ENCODE measurements around the gene SEMA3D. TPM values are rescaled to one million over a fixed set of nuclear protein-coding genes. Genes with fewer than 3 reads are reported as not detected.
A peak's percentile ranks its signal among the peaks of the same experiment; 100 is the strongest.

Gene SEMA3D
- total RNA-seq, 2 donors from 2014 or later, result 1.4 to 1.5 TPM

DNA sequence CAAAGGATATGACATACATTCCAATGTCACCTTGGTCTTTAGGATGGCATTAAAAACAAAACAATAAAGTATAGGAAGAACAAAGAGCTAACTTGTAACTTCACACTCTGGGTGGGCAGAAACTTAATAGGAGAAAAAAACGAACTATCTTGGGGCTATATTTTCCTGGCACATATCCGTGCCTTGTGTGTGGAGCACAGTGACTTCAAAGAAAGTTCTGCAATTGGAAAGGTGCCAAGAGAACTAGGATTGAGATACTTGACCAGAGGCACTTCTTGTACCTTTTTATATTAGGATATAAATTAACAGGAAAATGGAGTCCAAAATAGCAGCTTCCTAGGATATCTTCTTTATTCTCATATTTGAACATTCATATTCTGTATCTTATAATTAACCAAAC is 148.4 kb downstream of the SEMA3D start:
- no peaks in the 10 kb centered on the region for H3K4me1 ChIP-seq
- DNase-seq (ENCODE audit: low spot score), result no peak

DNA sequence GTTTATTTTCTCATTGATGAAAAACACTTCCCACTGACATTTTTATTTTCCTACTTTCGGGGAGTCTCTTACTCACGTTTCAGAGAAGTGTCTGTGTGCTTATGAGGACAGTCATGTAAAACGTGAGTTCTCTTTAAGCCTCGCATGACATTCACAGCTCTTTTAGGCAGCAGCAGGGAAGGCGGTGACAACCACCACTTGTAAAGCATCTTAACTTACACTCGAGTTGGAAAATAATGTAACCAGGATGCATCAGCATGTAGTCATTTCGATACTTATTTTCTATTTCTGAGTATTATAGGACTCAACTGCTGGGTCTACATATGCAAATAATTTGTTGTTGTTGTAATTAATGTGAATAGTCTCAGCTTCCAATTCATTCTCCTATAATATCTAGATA is 153.6 kb downstream of the SEMA3D start:
- no peak overlapping the region for H3K27ac ChIP-seq
- H3K27me3 ChIP-seq, result no peaks in the 10 kb centered on the region
- DNase-seq (ENCODE audit: low spot score), result no peak
- no peaks in the 10 kb centered on the region for H3K9me3 ChIP-seq
- no peak for TF ChIP-seq CTCF (IDR thresholded peaks at IDR 0.05)
- H3K4me3 ChIP-seq, result no peak overlapping the region
- no peaks in the 10 kb centered on the region for H3K4me1 ChIP-seq
- no peaks in the 10 kb centered on the region for H3K36me3 ChIP-seq

More for the DNA sequence above, 148.4 kb downstream of the SEMA3D start:
- H3K27ac ChIP-seq, result no peak overlapping the region
- no peaks in the 10 kb centered on the region for H3K27me3 ChIP-seq
- H3K36me3 ChIP-seq, result no peaks in the 10 kb centered on the region
- TF ChIP-seq CTCF (IDR thresholded peaks at IDR 0.05), result no peak
- no peaks in the 10 kb centered on the region for H3K9me3 ChIP-seq
- no peak overlapping the region for H3K4me3 ChIP-seq

GRCh38 chr7:85031475-85031874 is 155.4 kb downstream of the SEMA3D start:
- H3K27ac ChIP-seq, result no peak overlapping the region
- DNase-seq (ENCODE audit: low spot score), result no peak
- H3K36me3 ChIP-seq, result no peaks in the 10 kb centered on the region
- no peak overlapping the region for H3K4me3 ChIP-seq
- no peaks in the 10 kb centered on the region for H3K9me3 ChIP-seq
- H3K4me1 ChIP-seq, result no peaks in the 10 kb centered on the region
- H3K27me3 ChIP-seq, result no peaks in the 10 kb centered on the region
- no peak for TF ChIP-seq CTCF (IDR thresholded peaks at IDR 0.05)

- H3K27me3 ChIP-seq, result no peaks in the 10 kb centered on the region
- H3K27ac ChIP-seq, result no peak overlapping the region
- no peaks in the 10 kb centered on the region for H3K36me3 ChIP-seq
- no peak overlapping the region for H3K4me3 ChIP-seq
- no peak for DNase-seq (ENCODE audit: low spot score)
- no peaks in the 10 kb centered on the region for H3K9me3 ChIP-seq
- no peaks in the 10 kb centered on the region for H3K4me1 ChIP-seq
- TF ChIP-seq CTCF (IDR thresholded peaks at IDR 0.05), result peak in 1 of 2 donors; percentile 63
Measured at GRCh38 chr7:85030893-85031292, 156.0 kb downstream of the SEMA3D start.

GRCh38 chr7:85025312-85025756 is 161.5 kb downstream of the SEMA3D start:
- H3K9me3 ChIP-seq, result no peaks in the 10 kb centered on the region
- no peaks in the 10 kb centered on the region for H3K4me1 ChIP-seq
- H3K27me3 ChIP-seq, result no peaks in the 10 kb centered on the region
- DNase-seq (ENCODE audit: low spot score), result no peak
- H3K36me3 ChIP-seq, result no peaks in the 10 kb centered on the region
- no peak for TF ChIP-seq CTCF (IDR thresholded peaks at IDR 0.05)
- H3K27ac ChIP-seq, result no peak overlapping the region
- H3K4me3 ChIP-seq, result no peak overlapping the region

- no peaks in the 10 kb centered on the region for H3K27me3 ChIP-seq
- no peak overlapping the region for H3K27ac ChIP-seq
- H3K4me3 ChIP-seq, result no peak overlapping the region
- no peak for DNase-seq (ENCODE audit: low spot score)
- H3K4me1 ChIP-seq, result no peaks in the 10 kb centered on the region
- no peaks in the 10 kb centered on the region for H3K9me3 ChIP-seq
- H3K36me3 ChIP-seq, result no peaks in the 10 kb centered on the region
- no peak for TF ChIP-seq CTCF (IDR thresholded peaks at IDR 0.05)
Measured at GRCh38 chr7:85023916-85024315, 162.9 kb downstream of the SEMA3D start.
